PFSK-1 (cell line): Measurements from ENCODE around the gene PRR22.

Experiments
- POLR2AphosphoS5 ChIP-seq: IDR thresholded peaks from 2 replicates; pipeline ENCODE4 v1.6.1; 2012; ENCODE audit warnings: low read depth, mild to moderate bottlenecking, control low read depth, low read length, moderate library complexity
- REST ChIP-seq, 2 experiments: IDR thresholded peaks; 2 replicates each; pipeline versions ENCODE4 v1.6.1 to v1.8.0; 2011 to 2012; ENCODE audit warnings: low read depth in 2 of 2, low read length in 2 of 2, control low read depth in 1 of 2, inconsistent platforms in 1 of 2, mild to moderate bottlenecking in 1 of 2, moderate library complexity in 1 of 2; ENCODE audit not compliant: insufficient read depth in 1 of 2
- TAF1 ChIP-seq: IDR thresholded peaks from 2 replicates; pipeline ENCODE4 v1.6.1; 2012; ENCODE audit warnings: low read length, control low read depth, borderline replicate concordance; ENCODE audit not compliant: insufficient read depth

GRCh38 chr19:5767949-5768348 lies 16.6 kb downstream of the PRR22 start:
- TF ChIP-seq POLR2AphosphoS5 (no peak), REST (IDR thresholded peaks at IDR 0.05; ENCODE audit: insufficient read depth in 1 of 2, low read depth in 2 of 2, low read length in 2 of 2) (no peak), TAF1 (no peak)
